Measurements from ENCODE around the gene SERPINI2.
"Not testable (repeated sequence)": the region's sequence is repeated elsewhere in the genome, so short reads cannot be mapped to it uniquely, and the experiment has no call there.

The SERPINI2 gene

GRCh38 chr3:167445491-167445890 lies 28.4 kb downstream of the SERPINI2 start:
- DNase-seq = no peak

GRCh38 chr3:167441256-167441655 lies 32.6 kb downstream of the SERPINI2 start:
- DNase-seq = no peak

GRCh38 chr3:167437428-167438139 lies 36.3 kb downstream of the SERPINI2 start:
- peak; percentile 34 for DNase-seq

GRCh38 chr3:167426962-167427361 lies 46.9 kb downstream of the SERPINI2 start:
- DNase-seq = peak; percentile 13

GRCh38 chr3:167422396-167422795 lies 51.4 kb downstream of the SERPINI2 start:
- not testable (repeated sequence) for DNase-seq

GRCh38 chr3:167409611-167410010 lies 64.2 kb downstream of the SERPINI2 start:
- DNase-seq = no peak

GRCh38 chr3:167406876-167407492 lies 66.9 kb downstream of the SERPINI2 start:
- DNase-seq = peak; percentile 73

GRCh38 chr3:167397826-167398225 lies 76.0 kb downstream of the SERPINI2 start:
- no peak for DNase-seq

- DNase-seq = no peak
Measured at GRCh38 chr3:167396075-167396474, 77.8 kb downstream of the SERPINI2 start.

GRCh38 chr3:167394003-167394402 lies 79.8 kb downstream of the SERPINI2 start:
- peak; percentile 20 for DNase-seq
